Sigmoid colon (tissue), 7 donors: ENCODE results near the gene MCM3. TPM values are rescaled to one million over a fixed set of nuclear protein-coding genes. Genes with fewer than 3 reads are reported as not detected.

ENCODE experiments used
- DNase-seq: peaks from one replicate; pipeline ENCODE4 v3.0.0-alpha.2; 2019
- H3K27ac ChIP-seq, 4 donors: fragments of 200-600 bp; sonication (generic); one replicate each; pipeline ENCODE4 v1.5.1; 2016 to 2019; ENCODE audit warnings: mild to moderate bottlenecking in 1 of 4
- H3K27me3 ChIP-seq, 3 donors: fragments of 200-600 bp; sonication (generic); one replicate each; pipeline ENCODE4 v1.5.1; 2019; ENCODE audit warnings: mild to moderate bottlenecking in 1 of 3
- H3K36me3 ChIP-seq, 4 donors: fragments of 200-600 bp; sonication (generic); one replicate each; pipeline ENCODE4 v1.5.1; 2016 to 2019
- H3K4me1 ChIP-seq, 4 donors: fragments of 200-600 bp; sonication (generic); one replicate each; pipeline ENCODE4 v1.5.1; 2017 to 2019
- H3K4me3 ChIP-seq, 4 donors: fragments of 200-600 bp; sonication (generic); one replicate each; pipeline ENCODE4 v1.5.1; 2017 to 2019; ENCODE audit warnings: mild to moderate bottlenecking in 2 of 4, moderate library complexity in 1 of 4
- H3K9me3 ChIP-seq, 4 donors: fragments of 200-600 bp in 3 of 4; sonication (generic) in 3 of 4; one replicate each; pipeline versions ENCODE4 v1.5.1 to v1.6.1; 2013 to 2019
- CTCF ChIP-seq, 4 experiments: fragments of 450-650 bp in 3 of 4; fragments of 200-600 bp in 1 of 4; IDR thresholded peaks; one replicate each; pipeline ENCODE4 v1.5.1; 2016 to 2019; ENCODE audit warnings: antibody characterized with exemption in 4 of 4, mild to moderate bottlenecking in 3 of 4, moderate library complexity in 2 of 4
- EP300 ChIP-seq, 4 donors: sonication (generic); formaldehyde crosslinking; IDR thresholded peaks; one replicate each; pipeline ENCODE4 v1.6.1; 2017; ENCODE audit warnings: antibody characterized with exemption in 4 of 4
- POLR2A ChIP-seq, 2 donors: fragments of 450-650 bp; IDR thresholded peaks; one replicate each; pipeline ENCODE4 v1.6.1; 2016; ENCODE audit warnings: antibody characterized with exemption in 2 of 2, mild to moderate bottlenecking in 2 of 2, moderate library complexity in 2 of 2
- POLR2AphosphoS5 ChIP-seq, 4 donors: sonication (generic); formaldehyde crosslinking; IDR thresholded peaks; one replicate each; pipeline ENCODE4 v1.6.1; 2017; ENCODE audit warnings: antibody characterized with exemption in 4 of 4
- WGBS, 2 donors: extraction: QIAGEN DNeasy Blood & Tissue Kit; methylation state at CpG; one replicate each; pipeline ENCODE4 v1.1.7; 2013; 5-methylcytosine and 5-hydroxymethylcytosine counted together
- intact Hi-C: fragments of 100-400 bp; cut with DNase I; formaldehyde crosslinking; loops from one replicate; pipeline ENCODE4 v1.15.1; 2023
- polyA plus RNA-seq, 3 donors: library from polyadenylated mRNA; stranded (reverse); fragments of 200-250 nt; gene quantifications; one replicate each; pipeline ENCODE4 v1.2.3, GENCODE V29; 2013
- total RNA-seq, 4 donors: library from RNA; depleted of rRNA; stranded (reverse); fragments of >200 nt; gene quantifications; one replicate each; pipeline ENCODE4 v1.1.0, GENCODE V29; 2016
- donor health status: healthy with polysubstance abuse.
- donor health status: Bipolar disorder and iron deficiency.
- donor health status: healthy.

MCM3 gene
- total and polyA plus RNA-seq, 7 donors, result 13.2 to 54.7 (median 32.7) TPM

GRCh38 chr6:52328729-52329128 lies 44.2 kb upstream of the MCM3 start:
- Histone ChIP-seq H3K27me3 (no peaks in the 10 kb centered on the region), H3K36me3 (no peaks in the 10 kb centered on the region), H3K27ac (no peak overlapping the region), H3K4me1 (no peaks in the 10 kb centered on the region), H3K9me3 (no peaks in the 10 kb centered on the region), H3K4me3 (no peak overlapping the region)
- TF ChIP-seq EP300 (IDR thresholded peaks at IDR 0.05) (no peak), CTCF (IDR thresholded peaks at IDR 0.05) (no peak), POLR2AphosphoS5 (IDR thresholded peaks at IDR 0.05) (no peak), POLR2A (IDR thresholded peaks at IDR 0.05) (no peak)
- WGBS, 2 donors, result 18 to 48% methylated on average over 2 of the region's 2 CpGs
- no peak for DNase-seq
- intact Hi-C loops, result no loop called here

GRCh38 chr6:52328303-52328662 lies 43.7 kb upstream of the MCM3 start:
- no peaks in the 10 kb centered on the region for H3K27me3 ChIP-seq
- no peaks in the 10 kb centered on the region for H3K4me1 ChIP-seq
- no peak for DNase-seq
- H3K36me3 ChIP-seq, result no peaks in the 10 kb centered on the region
- no peaks in the 10 kb centered on the region for H3K9me3 ChIP-seq
- H3K4me3 ChIP-seq, result no peak overlapping the region
- 15 to 50% methylated on average over 2 of the region's 2 CpGs for WGBS, 2 donors
- intact Hi-C loops, result no loop called here
- TF ChIP-seq POLR2AphosphoS5 (IDR thresholded peaks at IDR 0.05) (no peak), POLR2A (IDR thresholded peaks at IDR 0.05) (no peak), EP300 (IDR thresholded peaks at IDR 0.05) (no peak), CTCF (IDR thresholded peaks at IDR 0.05) (no peak)
- no peak overlapping the region for H3K27ac ChIP-seq

GRCh38 chr6:52326540-52327364 lies 42.2 kb upstream of the MCM3 start:
- 92 to 96% methylated on average over 3 of the region's 3 CpGs for WGBS, 2 donors
- intact Hi-C loops, result no loop called here
- H3K9me3 ChIP-seq, result no peaks in the 10 kb centered on the region
- no peak for TF ChIP-seq POLR2AphosphoS5 (IDR thresholded peaks at IDR 0.05)
- no peak for TF ChIP-seq POLR2A (IDR thresholded peaks at IDR 0.05)
- no peak for TF ChIP-seq CTCF (IDR thresholded peaks at IDR 0.05)
- TF ChIP-seq EP300 (IDR thresholded peaks at IDR 0.05), result no peak
- no peak overlapping the region for H3K27ac ChIP-seq
- no peaks in the 10 kb centered on the region for H3K27me3 ChIP-seq
- no peak for DNase-seq
- no peaks in the 10 kb centered on the region for H3K4me1 ChIP-seq
- no peak overlapping the region for H3K4me3 ChIP-seq
- H3K36me3 ChIP-seq, result no peaks in the 10 kb centered on the region

- Histone ChIP-seq H3K27ac (no peak overlapping the region), H3K4me1 (no peaks in the 10 kb centered on the region), H3K4me3 (no peak overlapping the region), H3K27me3 (no peaks in the 10 kb centered on the region), H3K36me3 (no peaks in the 10 kb centered on the region), H3K9me3 (no peaks in the 10 kb centered on the region)
- no peak for TF ChIP-seq POLR2A (IDR thresholded peaks at IDR 0.05)
- no peak for DNase-seq
- 32 to 71% methylated on average over 14 of the region's 14 CpGs for WGBS, 2 donors
- intact Hi-C loops, result no loop called here
Measured at GRCh38 chr6:52325695-52326471, 41.3 kb upstream of the MCM3 start.

- Histone ChIP-seq H3K27ac (no peak overlapping the region), H3K27me3 (no peaks in the 10 kb centered on the region), H3K4me3 (no peak overlapping the region), H3K4me1 (no peaks in the 10 kb centered on the region), H3K9me3 (no peaks in the 10 kb centered on the region), H3K36me3 (no peaks in the 10 kb centered on the region)
- TF ChIP-seq POLR2AphosphoS5 (IDR thresholded peaks at IDR 0.05) (no peak), POLR2A (IDR thresholded peaks at IDR 0.05) (no peak)
- intact Hi-C loops, result no loop called here
- WGBS, 2 donors, result 87 to 94% methylated on average over 6 of the region's 6 CpGs
- DNase-seq, result no peak
Measured at GRCh38 chr6:52324189-52324588, 39.6 kb upstream of the MCM3 start.
